GM18517 (cell line): Measurements from ENCODE around the gene PARD3.
"Not testable (repeated sequence)": the region's sequence is repeated elsewhere in the genome, so short reads cannot be mapped to it uniquely, and the experiment has no call there.

ENCODE experiments used
- ATAC-seq: cut with Tn5 transposase; IDR thresholded peaks from one replicate; pipeline ENCODE4 v1.9.1; 2021; ENCODE audit warnings: mild to moderate bottlenecking, moderate library complexity; ENCODE audit not compliant: unreplicated experiment

PARD3 gene

DNA sequence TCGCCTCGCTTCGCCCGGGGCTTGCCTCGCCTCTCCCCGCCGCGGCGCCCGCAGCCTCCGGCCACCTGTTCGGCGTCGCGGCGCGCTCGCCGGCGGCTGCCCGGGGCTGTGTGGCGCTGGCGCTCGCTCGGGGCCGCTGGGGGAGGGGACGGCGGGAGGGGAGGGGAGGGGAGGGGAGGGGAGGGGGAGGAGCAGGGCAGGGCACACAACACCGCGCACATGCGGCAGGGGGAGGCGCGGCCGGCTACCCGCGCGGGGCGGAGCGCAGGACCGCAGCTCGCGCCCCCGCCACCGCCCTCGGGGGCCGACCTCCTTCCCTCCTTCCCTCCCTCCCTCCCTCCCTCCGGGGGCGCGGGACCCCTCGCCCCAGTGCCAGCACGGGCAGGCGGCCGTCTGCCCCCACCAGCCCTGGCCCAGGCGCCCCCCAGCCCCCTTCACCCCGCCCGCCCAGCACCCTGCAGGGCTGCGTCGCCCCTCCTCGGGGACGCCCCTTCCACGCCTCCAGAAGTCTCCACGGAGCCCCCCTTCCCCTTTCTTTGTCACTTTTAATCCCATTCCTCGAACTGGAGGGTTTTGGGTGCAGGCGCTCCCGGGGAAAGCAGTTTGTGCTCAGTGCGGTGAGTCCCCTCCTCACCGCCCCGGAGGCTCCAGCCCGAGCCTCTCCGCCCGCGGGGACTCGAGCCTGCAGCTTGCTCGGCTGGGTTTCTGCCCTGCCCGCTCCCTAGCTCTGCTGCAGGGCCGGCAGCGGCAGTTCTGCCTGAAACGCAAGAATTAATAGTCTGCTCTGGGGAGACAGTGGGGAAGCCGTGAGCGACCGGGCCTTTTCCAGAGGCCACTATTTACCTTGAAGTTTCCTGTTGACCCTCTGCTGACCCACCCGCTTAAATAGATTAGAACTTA, at the start of gene PARD3:
PARD3 (minus strand) TSS at position 112 of the 900 bp plus-strand sequence. CDS start 301 bp downstream, outside the sequence.
- ATAC-seq: no peak

DNA sequence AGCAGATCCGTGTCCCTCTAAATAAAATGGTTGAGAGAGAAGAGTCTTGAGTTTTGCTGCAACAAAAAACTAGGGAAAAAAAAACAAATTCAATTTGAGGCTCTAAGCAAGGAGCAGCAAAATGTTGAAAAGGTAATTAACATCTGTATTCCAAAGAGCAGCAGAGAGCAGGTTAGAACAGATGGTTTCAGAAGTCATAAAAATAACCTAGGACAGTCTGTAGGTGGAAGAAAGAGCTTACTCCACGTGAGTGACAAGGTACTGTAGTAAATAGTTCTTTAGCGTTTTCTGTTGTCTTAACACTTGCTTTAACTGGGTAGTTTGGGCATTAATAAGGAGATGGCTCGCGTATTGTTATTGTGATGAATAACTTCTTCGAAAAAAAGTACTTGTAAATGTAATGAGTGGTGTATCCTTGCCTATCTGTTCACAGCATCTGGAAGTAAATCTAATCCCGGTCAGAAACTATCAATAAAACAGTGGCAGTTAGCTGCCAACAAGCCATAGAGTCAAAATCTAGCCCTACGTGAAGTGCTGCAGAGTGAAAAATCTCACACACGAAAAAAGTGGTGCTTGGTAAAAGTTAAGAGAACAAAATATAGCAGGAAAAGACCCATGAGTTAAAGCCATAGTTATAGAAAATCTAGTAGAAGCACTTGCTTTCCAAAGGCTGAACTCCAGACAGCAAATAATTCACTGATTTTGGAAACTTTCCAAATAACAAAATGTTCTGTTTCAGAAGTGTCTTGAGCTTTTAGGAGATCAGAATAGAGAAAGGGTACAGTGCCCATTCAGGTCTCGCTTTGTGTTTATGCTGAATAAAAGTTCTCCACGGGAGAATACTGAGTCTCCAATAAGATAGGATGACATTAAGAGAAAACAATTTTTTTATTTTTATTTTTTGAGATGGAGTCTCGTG, 49.3 kb upstream of the PARD3 start:
- ATAC-seq: no peak

DNA sequence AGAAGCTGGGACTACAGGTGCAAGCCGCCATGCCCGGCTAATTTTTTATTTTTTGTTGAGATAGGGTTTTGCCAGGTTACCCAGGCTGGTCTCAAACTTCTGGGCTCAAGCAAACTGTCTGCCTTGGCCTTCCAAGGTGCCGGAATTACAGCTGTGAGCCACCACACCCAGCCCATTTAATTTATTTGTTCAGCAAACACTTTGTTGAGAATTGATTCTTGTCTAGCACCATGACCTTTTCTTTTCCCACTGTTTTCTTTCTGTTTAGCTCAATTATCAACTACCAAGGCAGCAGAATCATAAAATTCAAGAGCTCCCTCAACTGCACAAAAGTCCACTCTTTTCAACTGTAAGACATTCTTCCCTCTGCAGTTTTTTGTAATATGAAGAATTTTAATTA, 47.8 kb upstream of the PARD3 start:
- ATAC-seq: no peak

DNA sequence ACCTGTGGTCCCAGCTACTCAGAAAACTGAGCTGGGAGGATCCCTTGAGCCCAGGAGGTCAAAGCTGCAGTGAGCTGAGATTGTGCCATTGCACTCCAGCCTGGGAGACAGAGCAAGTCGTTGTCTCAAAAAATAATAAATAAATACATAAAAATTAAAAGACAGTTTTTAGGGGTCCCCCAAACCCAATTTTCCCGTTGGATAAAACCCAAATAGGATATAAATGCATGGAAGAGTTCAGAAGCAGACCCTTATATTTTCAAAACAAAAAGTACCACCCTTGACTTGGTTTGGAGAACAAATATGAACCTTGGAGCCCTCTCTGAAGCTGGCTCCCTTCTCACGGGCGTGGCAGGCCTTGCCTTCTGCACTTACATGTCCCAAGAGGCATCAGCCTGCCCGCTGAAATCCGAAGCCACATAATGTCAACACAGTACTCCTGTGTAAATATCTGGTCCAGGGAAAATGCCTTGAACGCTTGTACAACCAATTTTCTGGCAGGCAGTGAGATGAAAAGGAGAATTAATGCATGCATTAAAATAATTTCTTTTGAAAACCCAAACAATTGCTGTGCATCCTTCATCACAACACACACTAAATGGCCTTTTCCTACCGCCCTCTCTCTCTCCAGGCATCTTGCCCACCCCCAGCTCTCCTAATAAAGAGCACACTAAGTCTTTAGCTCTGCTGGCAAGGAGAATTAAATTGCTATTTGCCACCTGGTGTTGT, 46.4 kb upstream of the PARD3 start:
- ATAC-seq: no peak

DNA sequence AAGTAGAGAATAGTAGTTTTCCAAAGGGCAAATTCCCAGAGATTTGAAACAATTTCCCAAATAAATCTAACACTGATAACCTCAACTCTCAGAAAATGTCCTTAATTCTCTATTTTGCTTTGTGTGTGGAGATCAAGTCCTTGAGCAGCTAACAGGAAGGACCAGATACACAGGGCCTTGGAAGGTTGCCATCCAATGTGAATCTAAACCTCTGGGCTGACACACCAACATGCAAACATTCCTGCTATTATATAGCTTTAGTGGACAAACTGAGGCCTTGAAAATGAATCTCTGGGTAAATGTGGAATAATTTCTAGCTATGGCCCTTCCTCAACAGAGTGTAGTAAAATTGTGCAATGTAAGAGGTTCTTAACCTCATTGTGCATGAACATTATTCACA, 44.1 kb upstream of the PARD3 start:
- ATAC-seq: no peak

DNA sequence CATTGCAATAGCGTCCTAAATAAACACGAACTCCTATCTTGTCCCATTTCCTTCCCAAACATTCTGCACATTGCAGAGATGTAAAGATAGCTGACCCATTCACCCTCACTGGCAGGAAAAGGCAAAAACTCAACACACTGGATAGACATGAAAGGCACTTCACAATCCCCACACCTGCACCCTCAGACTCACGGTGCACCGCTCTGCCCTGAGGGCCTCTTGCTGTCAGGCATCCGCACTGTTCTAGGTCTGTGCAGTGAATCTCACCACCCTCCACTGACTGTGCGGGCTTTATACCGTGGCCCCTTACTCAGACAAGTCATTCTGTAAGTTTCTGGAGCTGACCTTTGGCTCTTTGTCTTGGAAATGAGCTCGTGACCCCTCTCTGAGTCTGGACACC, 42.9 kb upstream of the PARD3 start:
- ATAC-seq: no peak

DNA sequence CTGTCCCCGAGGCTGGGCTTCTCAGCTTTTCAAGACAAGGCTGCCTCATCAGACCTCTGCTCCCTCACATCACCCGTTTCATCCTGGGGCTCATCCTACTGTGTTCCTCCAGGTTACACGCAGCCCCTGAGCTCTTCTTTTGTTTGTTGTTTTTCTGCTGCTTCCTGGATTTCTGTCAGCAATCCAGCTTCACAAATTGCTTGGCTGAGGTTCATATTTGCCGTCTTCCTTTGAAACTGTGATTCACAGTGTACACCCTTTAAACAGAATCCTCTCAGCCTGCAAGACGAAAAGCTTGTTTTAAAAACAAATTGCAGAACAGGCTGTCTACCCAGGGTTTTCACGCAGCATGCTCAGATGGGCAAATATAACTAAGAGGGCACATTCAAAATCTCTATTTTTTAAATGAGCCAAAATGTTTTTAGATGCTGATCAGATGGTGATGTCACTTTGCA, 39.1 kb upstream of the PARD3 start:
- ATAC-seq: no peak

DNA sequence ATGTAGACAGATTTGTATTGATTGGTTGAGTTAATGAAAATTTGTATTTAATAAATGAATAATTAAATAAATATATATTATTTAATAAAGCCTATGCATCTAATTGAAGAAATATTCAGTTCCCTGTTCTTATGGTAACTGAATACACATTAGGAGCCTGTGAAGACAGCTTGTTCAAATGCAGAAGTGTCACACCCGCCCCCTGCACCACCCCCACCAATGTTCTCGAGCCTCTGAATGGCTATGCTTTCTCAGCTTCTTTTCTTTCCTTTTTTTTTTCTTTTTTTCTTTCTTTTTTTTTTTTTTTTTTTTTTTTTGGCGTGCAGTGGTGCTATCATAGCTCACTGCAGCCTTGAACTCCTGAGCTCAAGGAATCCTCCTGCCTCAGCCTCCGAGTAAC, 38.3 kb upstream of the PARD3 start:
- ATAC-seq: no peak

DNA sequence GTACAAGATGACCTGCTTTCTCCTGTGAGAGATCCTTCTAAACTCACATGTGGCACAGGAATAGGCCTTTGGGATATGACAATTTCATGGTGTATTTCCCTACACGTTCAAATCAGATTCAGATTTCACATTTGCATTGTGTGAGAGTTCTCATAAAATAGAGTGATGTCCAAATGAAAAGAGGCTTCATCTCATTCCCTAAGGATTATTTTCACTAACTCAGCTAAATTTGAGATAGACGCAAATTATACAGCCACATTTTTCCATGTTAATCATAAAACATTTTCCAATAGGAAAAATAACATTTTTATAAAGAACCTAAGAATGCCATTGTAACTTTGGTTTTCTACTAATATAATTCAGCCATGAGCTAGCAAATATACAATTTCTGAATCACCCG, 35.5 kb upstream of the PARD3 start:
- ATAC-seq: no peak

DNA sequence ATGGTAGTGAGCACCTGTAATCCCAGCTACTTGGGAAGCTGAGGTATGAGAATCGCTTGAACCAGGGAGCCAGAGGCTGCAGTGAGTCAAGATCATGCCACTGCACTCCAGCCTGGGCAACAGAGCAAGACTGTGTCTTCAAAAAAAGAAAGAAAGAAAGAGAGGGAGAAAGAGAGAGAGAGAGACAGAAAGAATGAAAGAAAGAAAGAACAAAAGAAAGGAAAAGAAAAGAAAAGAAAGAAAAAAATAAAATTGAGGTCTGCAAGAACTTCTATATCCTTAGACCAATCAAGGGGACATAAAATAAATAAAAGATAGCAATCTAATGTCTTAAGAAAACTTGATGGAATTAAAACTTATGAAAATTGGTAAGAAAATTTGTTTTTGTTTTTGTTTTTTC, 34.9 kb upstream of the PARD3 start:
- ATAC-seq: no peak

DNA sequence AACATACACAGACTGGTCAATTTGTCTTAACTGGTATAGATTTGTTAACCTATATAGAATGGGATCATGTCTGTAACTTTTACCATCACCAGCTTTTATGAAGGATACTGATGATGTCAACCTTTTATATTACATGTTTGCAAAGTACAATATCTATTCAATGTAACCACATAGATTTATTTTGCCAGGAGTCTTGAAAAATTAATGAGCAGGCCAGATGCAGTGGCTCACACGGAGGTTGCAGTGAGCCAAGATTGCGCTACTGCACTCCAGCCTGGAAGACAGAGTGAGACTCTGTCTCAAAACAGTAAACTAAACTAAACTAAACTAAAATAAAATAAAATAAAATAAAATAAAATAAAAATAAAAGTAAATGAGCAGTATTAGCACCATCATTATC, 30.0 kb upstream of the PARD3 start:
- no peak for ATAC-seq

DNA sequence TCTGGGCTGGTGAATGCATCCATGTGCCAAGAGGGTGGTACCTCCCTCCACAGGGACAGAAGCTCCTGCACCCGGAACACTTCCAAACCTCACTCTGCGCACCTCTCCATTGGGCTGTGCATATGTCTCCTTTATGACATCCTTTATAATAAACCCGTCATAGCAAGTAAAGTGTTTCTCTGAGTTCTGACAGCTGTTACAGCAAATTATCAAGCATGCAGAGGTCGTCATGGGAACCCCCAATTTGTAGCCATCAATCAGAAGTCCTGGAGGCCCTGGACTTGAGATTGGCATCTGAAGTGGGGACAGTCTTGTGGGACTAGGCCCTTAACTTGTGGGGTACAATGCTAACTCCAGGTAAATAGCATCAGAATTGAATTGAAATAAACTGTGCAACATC, 29.4 kb upstream of the PARD3 start:
- ATAC-seq: no peak

DNA sequence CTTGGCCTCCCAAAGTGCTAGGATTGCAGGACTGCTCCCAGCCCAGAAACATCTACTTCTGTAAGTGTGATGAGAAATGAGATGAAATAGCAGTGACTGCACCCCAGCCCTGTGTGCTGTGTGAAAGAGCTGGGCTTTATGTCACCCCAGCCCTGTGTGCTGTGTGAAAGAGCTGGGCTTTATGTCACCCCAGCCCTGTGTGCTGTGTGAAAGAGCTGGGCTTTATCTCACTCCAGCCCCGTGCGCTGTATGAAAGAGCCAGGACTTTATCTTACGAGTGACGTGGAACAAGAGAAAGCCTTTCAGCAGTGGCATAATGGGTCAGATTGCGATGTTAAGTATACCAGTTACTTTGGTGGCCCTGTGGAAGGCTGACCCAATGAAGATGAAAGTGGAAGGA, 28.4 kb upstream of the PARD3 start:
- not testable (repeated sequence) for ATAC-seq

DNA sequence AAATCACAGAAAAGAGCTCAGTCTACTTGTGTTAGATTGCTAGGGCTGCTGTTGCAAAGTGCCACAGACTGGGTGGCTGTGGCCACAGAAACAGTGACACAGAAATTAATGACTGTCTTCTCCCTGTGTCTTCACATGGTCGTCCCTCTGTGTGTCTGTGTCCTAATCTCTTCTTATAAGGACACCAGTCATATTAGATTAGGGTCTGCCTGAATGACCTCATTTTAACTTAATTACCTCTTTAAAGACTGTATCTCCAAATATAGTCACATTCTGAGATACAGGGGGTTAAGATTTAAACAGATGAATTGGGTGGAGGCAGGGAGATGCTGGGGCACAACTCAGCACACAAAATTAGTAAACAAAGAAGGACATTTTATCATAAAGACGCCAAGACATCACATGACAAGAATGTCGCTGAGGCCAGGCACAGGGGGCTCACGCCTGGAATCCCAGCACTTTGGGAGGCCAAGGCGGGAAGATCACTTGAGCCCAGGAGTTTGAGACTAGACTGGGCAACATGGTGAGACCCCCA, 23.3 kb upstream of the PARD3 start:
- ATAC-seq: no peak

DNA sequence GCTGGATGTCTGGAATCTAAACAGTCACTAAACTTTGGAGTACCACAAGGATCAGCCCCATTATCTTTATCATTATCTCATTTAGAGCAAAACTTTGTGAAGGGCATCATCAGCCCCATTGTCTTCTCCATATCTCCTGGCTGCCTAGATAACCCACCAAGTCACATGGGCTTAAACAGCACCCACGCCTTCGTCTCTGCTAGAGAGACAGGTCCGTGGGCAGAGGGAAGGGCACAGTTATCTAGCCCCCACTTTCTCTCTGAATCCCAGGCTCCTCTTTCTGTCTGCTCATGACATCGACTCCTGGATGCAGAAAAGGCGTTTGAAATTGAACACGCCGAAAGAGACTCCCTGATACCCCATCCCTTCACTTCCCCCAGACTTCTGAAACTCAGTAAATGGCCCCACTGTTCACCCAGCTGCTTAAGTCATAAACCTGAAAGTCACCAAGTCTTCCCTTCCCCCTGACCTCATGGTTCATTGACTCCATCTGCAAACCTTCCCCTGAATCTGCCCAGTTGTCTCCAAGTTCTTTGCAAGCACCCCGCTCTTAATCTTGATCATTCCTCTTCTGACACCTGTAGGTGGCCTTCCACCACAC, 20.9 kb upstream of the PARD3 start:
- peak; percentile 73 for ATAC-seq

DNA sequence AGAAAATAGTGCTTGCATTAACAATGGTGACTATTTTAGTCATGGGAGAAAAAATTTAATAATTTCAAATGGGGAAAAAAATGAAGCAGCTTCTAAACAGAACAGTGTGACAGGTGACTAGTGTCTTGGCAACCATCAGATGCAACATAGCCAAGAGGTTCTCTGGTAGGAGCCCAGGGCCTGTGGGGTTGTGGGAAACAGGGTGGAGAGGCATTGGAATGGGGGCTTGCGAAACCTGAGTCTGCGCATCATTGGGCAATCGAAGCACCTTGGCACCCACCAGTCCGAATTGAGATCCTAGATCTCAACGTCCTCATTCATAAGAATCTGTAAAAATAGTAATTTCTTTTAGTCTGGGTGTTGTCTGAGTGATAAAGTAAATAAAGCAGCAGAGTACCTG, 19.2 kb upstream of the PARD3 start:
- no peak for ATAC-seq

DNA sequence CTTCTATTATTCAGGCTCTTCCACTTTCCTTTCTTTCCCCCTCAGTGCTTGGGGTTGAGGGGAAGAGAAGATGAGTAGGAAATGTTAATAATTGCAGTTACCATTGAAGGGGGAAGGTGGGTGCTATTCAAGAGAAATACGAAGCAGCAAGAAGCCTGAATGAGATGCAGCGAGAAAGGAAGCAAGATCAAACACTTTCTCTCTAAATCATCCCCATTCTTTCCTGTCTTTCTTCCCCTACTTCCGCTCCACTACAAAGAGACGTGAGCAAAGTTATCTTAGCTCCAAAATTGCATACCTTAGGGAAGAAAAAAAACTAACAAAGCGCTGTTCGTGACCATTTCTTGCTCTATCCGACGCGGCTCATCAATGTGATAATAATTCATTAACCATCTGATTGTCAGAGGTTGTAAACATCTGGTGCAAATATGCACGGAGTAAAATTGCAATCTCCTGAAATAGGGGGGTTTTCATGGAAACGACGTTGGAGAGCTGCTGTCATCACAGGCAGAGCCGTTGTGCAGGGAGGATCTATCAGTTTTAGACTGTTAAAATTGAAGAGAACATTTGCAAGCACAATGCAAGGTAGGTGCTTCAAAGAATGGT, 15.2 kb upstream of the PARD3 start:
- no peak for ATAC-seq

DNA sequence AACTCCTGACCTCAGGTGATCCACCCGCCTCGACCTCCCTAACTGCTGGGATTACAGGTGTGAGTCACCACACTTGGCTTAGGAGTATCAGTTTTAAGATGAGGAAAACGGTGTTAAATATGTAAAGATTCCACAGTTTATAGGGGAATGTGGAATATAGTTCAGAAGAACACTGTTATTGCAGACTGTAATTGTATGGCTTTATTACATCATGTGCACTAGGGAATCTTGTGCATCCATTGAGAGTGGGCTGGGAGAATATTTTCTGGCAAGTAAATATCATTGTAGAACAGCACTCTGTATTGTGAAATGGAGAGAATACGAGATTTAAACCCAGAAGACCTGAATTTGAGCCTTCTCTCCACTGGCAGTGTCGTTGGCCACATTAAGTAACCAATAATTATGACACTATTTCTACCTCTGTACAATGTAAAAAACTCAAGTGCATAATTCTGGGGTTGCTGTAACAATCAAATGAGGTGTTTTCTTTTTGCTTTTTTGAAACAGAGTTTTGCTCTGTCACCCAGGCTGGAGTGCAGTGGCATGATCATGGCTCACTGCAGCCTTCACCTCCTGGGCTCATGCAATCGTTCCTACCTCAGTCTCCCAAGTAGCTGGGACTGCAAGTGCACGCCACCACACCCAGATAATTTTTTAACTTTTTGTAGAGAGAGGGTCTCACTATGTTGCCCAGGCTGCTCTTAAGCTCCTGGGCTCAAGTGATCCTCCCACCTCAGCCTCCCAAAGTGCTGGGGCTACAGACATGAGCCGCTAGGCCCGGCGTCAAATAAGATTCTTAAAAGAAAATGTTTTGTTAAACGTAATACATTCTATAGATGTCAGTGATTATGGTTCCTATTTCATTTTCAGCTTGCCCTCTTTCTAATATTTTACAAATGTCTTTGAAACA, 12.0 kb upstream of the PARD3 start:
- no peak for ATAC-seq

DNA sequence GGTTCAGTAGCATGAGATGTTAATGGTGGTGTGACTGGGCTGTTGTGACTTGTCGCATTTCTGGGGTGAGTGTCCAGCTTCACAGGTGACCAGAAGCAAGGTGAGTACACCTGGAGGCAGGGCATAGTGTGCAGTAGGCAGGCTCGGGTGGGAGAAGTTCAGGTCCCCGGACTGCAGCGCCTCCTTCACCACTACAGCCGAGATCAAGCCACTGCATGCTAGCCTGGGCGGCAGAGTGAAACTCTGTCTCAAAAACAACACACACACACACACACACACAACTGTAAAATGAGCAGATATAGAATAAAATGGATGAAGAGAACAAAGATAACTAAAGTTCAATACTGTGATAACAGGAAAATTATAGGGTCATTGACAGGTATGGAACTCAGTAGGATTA, 11.1 kb upstream of the PARD3 start:
- no peak for ATAC-seq
